HEK293 (cell line): ENCODE results near the gene UBALD2.

Source experiments
- CTCF ChIP-seq: fragments of 450-650 bp; formaldehyde crosslinking; IDR thresholded peaks from 2 replicates; pipeline ENCODE4 v1.5.1; 2016; ENCODE audit warnings: missing biosample characterization, missing genetic modification characterization
- WT1 ChIP-seq: fragments of 450-650 bp; formaldehyde crosslinking; IDR thresholded peaks from 2 replicates; pipeline ENCODE4 v1.5.1; 2016; ENCODE audit warnings: missing biosample characterization, missing genetic modification characterization
- ZNF155 ChIP-seq: fragments of 450-650 bp; formaldehyde crosslinking; IDR thresholded peaks from 2 replicates; pipeline ENCODE4 v1.5.1; 2016; ENCODE audit warnings: missing biosample characterization, missing genetic modification characterization
- ZNF596 ChIP-seq: fragments of 450-650 bp; IDR thresholded peaks from 2 replicates; pipeline ENCODE4 v1.5.0; 2018; ENCODE audit warnings: missing biosample characterization, mild to moderate bottlenecking, missing genetic modification characterization, moderate library complexity
- ZNF610 ChIP-seq: fragments of 450-650 bp; formaldehyde crosslinking; IDR thresholded peaks from 2 replicates; pipeline ENCODE4 v1.5.1; 2016; ENCODE audit warnings: missing biosample characterization, missing genetic modification characterization, borderline replicate concordance
- TF ChIP-seq, protein P1 (sequence below): fragments of 450-650 bp; formaldehyde crosslinking; IDR thresholded peaks from 2 replicates; pipeline ENCODE4 v1.5.1; 2017; ENCODE audit warnings: missing biosample characterization, missing genetic modification characterization

GRCh38 chr17:76317535-76317934 is 52.4 kb downstream of the UBALD2 start:
- TF ChIP-seq ZNF155 (no peak), CTCF (no peak), WT1 (no peak), ZNF596 (tag by site-specific recombination) (no peak), ZNF610 (tag by site-specific recombination) (no peak)
- TF ChIP-seq, protein P1, sequence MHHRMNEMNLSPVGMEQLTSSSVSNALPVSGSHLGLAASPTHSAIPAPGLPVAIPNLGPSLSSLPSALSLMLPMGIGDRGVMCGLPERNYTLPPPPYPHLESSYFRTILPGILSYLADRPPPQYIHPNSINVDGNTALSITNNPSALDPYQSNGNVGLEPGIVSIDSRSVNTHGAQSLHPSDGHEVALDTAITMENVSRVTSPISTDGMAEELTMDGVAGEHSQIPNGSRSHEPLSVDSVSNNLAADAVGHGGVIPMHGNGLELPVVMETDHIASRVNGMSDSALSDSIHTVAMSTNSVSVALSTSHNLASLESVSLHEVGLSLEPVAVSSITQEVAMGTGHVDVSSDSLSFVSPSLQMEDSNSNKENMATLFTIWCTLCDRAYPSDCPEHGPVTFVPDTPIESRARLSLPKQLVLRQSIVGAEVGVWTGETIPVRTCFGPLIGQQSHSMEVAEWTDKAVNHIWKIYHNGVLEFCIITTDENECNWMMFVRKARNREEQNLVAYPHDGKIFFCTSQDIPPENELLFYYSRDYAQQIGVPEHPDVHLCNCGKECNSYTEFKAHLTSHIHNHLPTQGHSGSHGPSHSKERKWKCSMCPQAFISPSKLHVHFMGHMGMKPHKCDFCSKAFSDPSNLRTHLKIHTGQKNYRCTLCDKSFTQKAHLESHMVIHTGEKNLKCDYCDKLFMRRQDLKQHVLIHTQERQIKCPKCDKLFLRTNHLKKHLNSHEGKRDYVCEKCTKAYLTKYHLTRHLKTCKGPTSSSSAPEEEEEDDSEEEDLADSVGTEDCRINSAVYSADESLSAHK = no peak
